Measurements from ENCODE around the gene FBXO47.
"Not testable (repeated sequence)": the region's sequence is repeated elsewhere in the genome, so short reads cannot be mapped to it uniquely, and the experiment has no call there.

FBXO47 gene

DNA sequence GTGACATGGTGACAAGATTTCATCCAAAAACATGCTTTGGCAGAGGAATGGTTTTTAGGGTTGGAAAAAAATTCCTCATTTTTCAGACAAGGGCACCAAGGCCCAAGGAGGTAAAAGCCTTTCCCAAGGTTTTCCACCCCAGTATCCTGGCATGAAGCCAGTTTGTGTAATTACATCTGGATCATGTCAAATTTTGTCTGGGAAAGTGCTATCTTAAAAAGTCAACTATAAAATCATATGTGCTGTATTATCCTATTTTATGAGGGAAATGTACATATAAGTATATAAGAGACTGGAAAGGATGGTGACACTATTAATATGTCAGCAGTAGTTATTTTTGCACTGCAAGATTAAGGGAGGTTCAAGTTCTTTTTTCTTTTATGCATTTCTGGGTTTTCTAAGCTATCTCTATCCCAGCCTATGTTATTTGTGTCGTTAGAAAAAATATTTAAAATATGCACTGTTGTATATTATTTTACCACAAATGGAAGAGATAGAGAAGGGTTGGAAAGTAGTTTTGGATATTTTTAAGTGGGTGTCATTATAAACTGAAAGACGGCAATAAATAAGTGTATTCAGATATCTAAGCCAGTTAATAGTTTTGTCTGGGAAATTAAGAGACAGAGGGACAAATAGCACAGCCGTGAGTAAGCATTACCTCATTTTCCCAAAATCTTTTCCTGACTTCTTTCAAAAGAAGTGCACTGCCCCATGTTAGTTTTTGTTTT lies 13.5 kb upstream of the FBXO47 start:
- Histone ChIP-seq H3K36me3 (ENCODE audit: control insufficient read depth in 5 of 5, insufficient read depth in 5 of 5, low read length in 5 of 5) (no peaks in the 10 kb centered on the region), H3K9ac (ENCODE audit: low read length in 5 of 5) (no peak overlapping the region), H3K27ac (ENCODE audit: low read depth, low read length) (no peak overlapping the region), H3K4me3 (ENCODE audit: low read depth in 1 of 5, low read length in 5 of 5) (no peak overlapping the region), H3K9me3 (ENCODE audit: control insufficient read depth in 5 of 5, low read length in 5 of 5) (no peaks in the 10 kb centered on the region), H3K4me1 (ENCODE audit: control insufficient read depth in 5 of 5, insufficient read depth in 5 of 5, low read length in 5 of 5) (peaks cover 0 to 8% (median 0%) of the 10 kb centered on the region in 5 donors), H3K27me3 (ENCODE audit: control insufficient read depth in 5 of 5, insufficient read depth in 4 of 5, low read length in 5 of 5) (no peaks in the 10 kb centered on the region)

DNA sequence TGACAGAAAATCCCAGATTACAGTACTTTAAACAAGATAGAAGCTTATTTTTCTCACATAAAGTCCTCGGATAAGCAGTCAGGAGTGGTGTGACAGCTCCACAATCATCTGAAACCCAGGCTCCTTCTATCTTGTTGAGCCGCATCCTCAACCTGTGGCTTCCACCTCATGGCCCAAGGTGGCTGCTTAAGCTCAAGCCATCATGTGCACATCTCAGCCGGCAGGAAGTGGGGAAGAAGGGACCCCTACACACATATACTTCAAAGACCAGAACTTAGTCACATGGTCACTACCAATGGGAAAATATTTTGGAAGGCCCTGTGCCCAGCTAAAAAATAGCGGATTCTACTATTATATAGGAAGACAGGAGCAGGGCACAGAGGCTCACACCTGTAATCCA lies 11.0 kb upstream of the FBXO47 start:
- Histone ChIP-seq H3K4me1 (ENCODE audit: control insufficient read depth in 5 of 5, insufficient read depth in 5 of 5, low read length in 5 of 5) (peaks cover 0 to 6% (median 0%) of the 10 kb centered on the region in 5 donors), H3K36me3 (ENCODE audit: control insufficient read depth in 5 of 5, insufficient read depth in 5 of 5, low read length in 5 of 5) (no peaks in the 10 kb centered on the region), H3K9me3 (ENCODE audit: control insufficient read depth in 5 of 5, low read length in 5 of 5) (no peaks in the 10 kb centered on the region)

DNA sequence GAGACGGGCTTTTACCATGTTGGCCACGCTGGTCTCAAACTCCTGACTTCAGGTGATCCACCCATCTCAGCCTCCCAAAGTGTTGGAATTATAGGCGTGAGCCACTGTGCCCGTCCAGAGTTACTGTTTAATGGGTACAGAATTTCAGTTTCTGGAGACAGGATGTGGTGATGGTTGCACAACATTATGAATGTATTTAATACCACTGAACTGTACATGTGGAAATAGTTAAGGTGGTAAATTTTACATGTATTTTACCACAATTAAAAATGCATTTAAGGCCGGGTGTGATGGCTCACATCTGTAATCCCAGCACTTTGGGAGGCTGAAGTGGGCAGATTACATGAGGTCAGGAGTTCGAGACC lies 9.0 kb upstream of the FBXO47 start:
- H3K4me1 ChIP-seq (ENCODE audit: control insufficient read depth in 5 of 5, insufficient read depth in 5 of 5, low read length in 5 of 5); H3K4me3 ChIP-seq (ENCODE audit: low read depth in 1 of 5, low read length in 5 of 5); H3K9ac ChIP-seq (ENCODE audit: low read length in 5 of 5); H3K9me3 ChIP-seq (ENCODE audit: control insufficient read depth in 5 of 5, low read length in 5 of 5); H3K27me3 ChIP-seq (ENCODE audit: control insufficient read depth in 5 of 5, insufficient read depth in 4 of 5, low read length in 5 of 5); H3K36me3 ChIP-seq (ENCODE audit: control insufficient read depth in 5 of 5, insufficient read depth in 5 of 5, low read length in 5 of 5); H3K27ac ChIP-seq (ENCODE audit: low read depth, low read length): not testable (repeated sequence)

More for the DNA sequence above, 11.0 kb upstream of the FBXO47 start:
- H3K27ac ChIP-seq (ENCODE audit: low read depth, low read length) = no peak overlapping the region
- no peaks in the 10 kb centered on the region for H3K27me3 ChIP-seq (ENCODE audit: control insufficient read depth in 5 of 5, insufficient read depth in 4 of 5, low read length in 5 of 5)
- no peak overlapping the region for H3K9ac ChIP-seq (ENCODE audit: low read length in 5 of 5)
- H3K4me3 ChIP-seq (ENCODE audit: low read depth in 1 of 5, low read length in 5 of 5) = no peak overlapping the region

DNA sequence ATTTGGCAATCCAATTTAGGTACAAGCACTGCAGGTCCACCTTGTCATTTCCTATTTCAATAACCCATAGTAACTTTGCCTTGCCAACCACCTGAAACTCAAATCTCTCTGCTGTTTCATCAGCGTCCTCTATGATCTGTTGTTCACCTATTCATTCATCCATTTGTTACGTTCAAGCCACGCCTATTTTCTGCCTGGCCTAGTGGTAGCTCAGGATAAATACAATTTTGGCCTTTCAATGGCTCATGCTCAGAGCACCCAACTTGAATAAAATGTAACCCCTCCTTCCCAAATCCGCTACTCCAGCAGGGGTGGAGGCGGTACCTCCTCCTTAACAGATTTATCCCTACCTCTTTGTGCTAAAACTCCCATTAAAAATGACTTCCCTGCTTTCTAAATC lies 3.6 kb upstream of the FBXO47 start:
- Histone ChIP-seq H3K36me3 (ENCODE audit: control insufficient read depth in 5 of 5, insufficient read depth in 5 of 5, low read length in 5 of 5) (no peaks in the 10 kb centered on the region), H3K4me3 (ENCODE audit: low read depth in 1 of 5, low read length in 5 of 5) (no peak overlapping the region), H3K9ac (ENCODE audit: low read length in 5 of 5) (no peak overlapping the region), H3K27ac (ENCODE audit: low read depth, low read length) (no peak overlapping the region), H3K4me1 (ENCODE audit: control insufficient read depth in 5 of 5, insufficient read depth in 5 of 5, low read length in 5 of 5) (peaks cover 0 to 10% (median 8%) of the 10 kb centered on the region in 5 donors), H3K9me3 (ENCODE audit: control insufficient read depth in 5 of 5, low read length in 5 of 5) (no peaks in the 10 kb centered on the region), H3K27me3 (ENCODE audit: control insufficient read depth in 5 of 5, insufficient read depth in 4 of 5, low read length in 5 of 5) (no peaks in the 10 kb centered on the region)

DNA sequence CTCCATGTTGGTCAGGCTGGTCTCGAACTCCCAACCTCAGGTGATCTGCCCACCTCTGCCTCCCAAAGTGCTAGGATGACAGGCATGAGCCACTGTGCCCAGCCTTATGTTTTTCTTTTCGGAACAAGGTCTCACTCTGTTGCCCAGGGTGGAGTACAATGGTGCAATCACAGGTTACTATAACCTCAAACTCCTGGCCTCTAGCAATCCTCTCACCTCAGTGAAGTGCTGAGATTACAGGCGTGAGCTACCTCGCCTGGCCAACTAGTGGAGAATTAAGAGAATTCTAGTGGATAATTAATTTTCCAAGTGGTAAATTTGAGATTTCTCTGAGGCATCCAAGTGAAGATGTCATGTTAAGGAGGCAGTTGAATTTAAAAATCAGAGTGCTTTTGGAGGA lies 2.9 kb upstream of the FBXO47 start:
- Histone ChIP-seq H3K9ac (ENCODE audit: low read length in 5 of 5) (no peak overlapping the region), H3K27ac (ENCODE audit: low read depth, low read length) (no peak overlapping the region), H3K36me3 (ENCODE audit: control insufficient read depth in 5 of 5, insufficient read depth in 5 of 5, low read length in 5 of 5) (no peaks in the 10 kb centered on the region)

DNA sequence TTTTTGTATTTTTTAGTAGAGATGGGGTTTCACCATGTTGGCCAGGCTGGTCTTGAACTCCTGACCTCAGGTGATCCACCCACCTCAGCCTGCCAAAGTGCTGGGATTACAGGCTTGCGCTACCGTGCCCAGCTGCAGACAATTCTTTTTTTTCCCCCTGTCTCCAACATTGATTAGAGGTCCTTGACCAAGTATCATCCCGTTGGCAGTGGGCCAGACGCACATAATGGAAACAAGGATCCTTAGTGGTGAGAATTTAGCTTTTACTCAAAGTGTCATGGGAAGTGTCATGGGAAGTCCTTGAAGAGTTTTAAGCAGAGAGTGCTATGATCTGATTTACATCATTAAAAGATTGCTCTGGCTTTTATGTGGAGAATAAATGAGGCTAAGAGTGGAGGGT lies 2.1 kb upstream of the FBXO47 start:
- Histone ChIP-seq H3K4me1 (ENCODE audit: control insufficient read depth in 5 of 5, insufficient read depth in 5 of 5, low read length in 5 of 5) (peaks cover 0 to 10% (median 8%) of the 10 kb centered on the region in 5 donors), H3K27me3 (ENCODE audit: control insufficient read depth in 5 of 5, insufficient read depth in 4 of 5, low read length in 5 of 5) (no peaks in the 10 kb centered on the region), H3K27ac (ENCODE audit: low read depth, low read length) (no peak overlapping the region), H3K4me3 (ENCODE audit: low read depth in 1 of 5, low read length in 5 of 5) (no peak overlapping the region), H3K9ac (ENCODE audit: low read length in 5 of 5) (no peak overlapping the region), H3K9me3 (ENCODE audit: control insufficient read depth in 5 of 5, low read length in 5 of 5) (no peaks in the 10 kb centered on the region), H3K36me3 (ENCODE audit: control insufficient read depth in 5 of 5, insufficient read depth in 5 of 5, low read length in 5 of 5) (no peaks in the 10 kb centered on the region)

More for the DNA sequence above, 2.9 kb upstream of the FBXO47 start:
- no peaks in the 10 kb centered on the region for H3K9me3 ChIP-seq (ENCODE audit: control insufficient read depth in 5 of 5, low read length in 5 of 5)
- peaks cover 0 to 10% (median 8%) of the 10 kb centered on the region in 5 donors for H3K4me1 ChIP-seq (ENCODE audit: control insufficient read depth in 5 of 5, insufficient read depth in 5 of 5, low read length in 5 of 5)
- no peak overlapping the region for H3K4me3 ChIP-seq (ENCODE audit: low read depth in 1 of 5, low read length in 5 of 5)
- no peaks in the 10 kb centered on the region for H3K27me3 ChIP-seq (ENCODE audit: control insufficient read depth in 5 of 5, insufficient read depth in 4 of 5, low read length in 5 of 5)

DNA sequence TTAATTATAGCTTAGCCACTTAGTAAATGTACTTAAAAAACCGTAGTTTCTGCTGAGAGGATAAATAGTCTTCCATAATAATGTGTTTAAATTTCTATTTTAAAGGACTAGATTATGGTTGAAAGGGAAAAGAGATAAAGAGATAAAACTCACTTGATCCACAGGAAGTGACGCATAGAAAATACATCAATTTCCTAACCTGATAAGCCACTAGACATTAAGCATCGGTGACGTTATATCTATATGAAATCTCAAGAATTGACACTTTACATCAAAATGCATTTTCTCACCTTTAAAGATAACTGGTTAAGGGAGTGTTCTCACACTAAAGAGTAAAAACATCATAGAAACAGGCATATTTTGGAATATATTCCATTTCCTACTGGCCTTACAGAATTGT lies 5.8 kb downstream of the FBXO47 start:
- no peaks in the 10 kb centered on the region for H3K4me1 ChIP-seq (ENCODE audit: control insufficient read depth in 5 of 5, insufficient read depth in 5 of 5, low read length in 5 of 5)
- H3K36me3 ChIP-seq (ENCODE audit: control insufficient read depth in 5 of 5, insufficient read depth in 5 of 5, low read length in 5 of 5) = no peaks in the 10 kb centered on the region

DNA sequence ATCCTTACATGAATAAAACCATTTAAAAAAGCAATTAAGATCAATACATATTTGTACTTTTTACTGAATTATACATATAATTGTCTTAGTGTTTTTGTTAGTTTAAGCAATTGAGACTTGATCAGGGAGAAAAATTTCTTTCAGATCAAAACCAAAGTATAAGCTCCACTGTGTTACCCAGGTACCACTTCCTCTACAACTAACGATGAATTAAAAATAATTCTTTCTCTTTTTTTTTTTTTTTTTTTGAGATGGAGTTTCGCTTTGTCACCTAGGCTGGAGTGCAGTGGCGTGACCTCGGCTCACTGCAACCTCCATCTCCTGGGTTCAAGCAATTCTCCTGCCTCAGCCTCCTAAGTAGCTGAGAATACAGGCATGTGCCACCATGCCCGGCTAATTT lies 6.8 kb downstream of the FBXO47 start:
- no peaks in the 10 kb centered on the region for H3K36me3 ChIP-seq (ENCODE audit: control insufficient read depth in 5 of 5, insufficient read depth in 5 of 5, low read length in 5 of 5)
- H3K9ac ChIP-seq (ENCODE audit: low read length in 5 of 5) = no peak overlapping the region
- no peaks in the 10 kb centered on the region for H3K4me1 ChIP-seq (ENCODE audit: control insufficient read depth in 5 of 5, insufficient read depth in 5 of 5, low read length in 5 of 5)
- no peak overlapping the region for H3K27ac ChIP-seq (ENCODE audit: low read depth, low read length)
- H3K27me3 ChIP-seq (ENCODE audit: control insufficient read depth in 5 of 5, insufficient read depth in 4 of 5, low read length in 5 of 5) = no peaks in the 10 kb centered on the region
- H3K4me3 ChIP-seq (ENCODE audit: low read depth in 1 of 5, low read length in 5 of 5) = no peak overlapping the region
- no peaks in the 10 kb centered on the region for H3K9me3 ChIP-seq (ENCODE audit: control insufficient read depth in 5 of 5, low read length in 5 of 5)

More for the DNA sequence above, 5.8 kb downstream of the FBXO47 start:
- Histone ChIP-seq H3K27ac (ENCODE audit: low read depth, low read length) (no peak overlapping the region), H3K9me3 (ENCODE audit: control insufficient read depth in 5 of 5, low read length in 5 of 5) (no peaks in the 10 kb centered on the region), H3K9ac (ENCODE audit: low read length in 5 of 5) (no peak overlapping the region), H3K4me3 (ENCODE audit: low read depth in 1 of 5, low read length in 5 of 5) (no peak overlapping the region), H3K27me3 (ENCODE audit: control insufficient read depth in 5 of 5, insufficient read depth in 4 of 5, low read length in 5 of 5) (no peaks in the 10 kb centered on the region)

DNA sequence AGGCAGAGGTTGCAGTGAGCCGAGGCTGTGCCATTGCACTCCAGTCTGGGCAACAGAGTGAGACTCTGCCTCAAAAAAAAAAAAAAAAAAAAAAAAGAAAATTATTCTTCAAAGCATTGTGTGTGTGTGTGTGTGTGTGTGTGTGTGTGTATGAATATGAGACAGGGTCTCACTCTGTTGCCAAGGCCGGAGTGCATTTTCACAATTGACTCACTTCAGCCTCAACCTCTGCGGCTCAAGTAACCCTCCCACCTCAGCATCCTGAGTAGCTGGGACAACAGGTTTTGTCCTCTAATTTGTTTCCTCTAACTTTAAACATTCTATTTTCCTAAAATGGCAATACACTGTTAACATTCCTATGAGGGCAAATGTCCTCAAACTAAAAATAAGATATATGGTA lies 7.7 kb downstream of the FBXO47 start:
- Histone ChIP-seq H3K36me3 (ENCODE audit: control insufficient read depth in 5 of 5, insufficient read depth in 5 of 5, low read length in 5 of 5) (no peaks in the 10 kb centered on the region), H3K9ac (ENCODE audit: low read length in 5 of 5) (no peak overlapping the region), H3K4me3 (ENCODE audit: low read depth in 1 of 5, low read length in 5 of 5) (no peak overlapping the region), H3K27me3 (ENCODE audit: control insufficient read depth in 5 of 5, insufficient read depth in 4 of 5, low read length in 5 of 5) (no peaks in the 10 kb centered on the region), H3K9me3 (ENCODE audit: control insufficient read depth in 5 of 5, low read length in 5 of 5) (no peaks in the 10 kb centered on the region), H3K4me1 (ENCODE audit: control insufficient read depth in 5 of 5, insufficient read depth in 5 of 5, low read length in 5 of 5) (no peaks in the 10 kb centered on the region), H3K27ac (ENCODE audit: low read depth, low read length) (no peak overlapping the region)

DNA sequence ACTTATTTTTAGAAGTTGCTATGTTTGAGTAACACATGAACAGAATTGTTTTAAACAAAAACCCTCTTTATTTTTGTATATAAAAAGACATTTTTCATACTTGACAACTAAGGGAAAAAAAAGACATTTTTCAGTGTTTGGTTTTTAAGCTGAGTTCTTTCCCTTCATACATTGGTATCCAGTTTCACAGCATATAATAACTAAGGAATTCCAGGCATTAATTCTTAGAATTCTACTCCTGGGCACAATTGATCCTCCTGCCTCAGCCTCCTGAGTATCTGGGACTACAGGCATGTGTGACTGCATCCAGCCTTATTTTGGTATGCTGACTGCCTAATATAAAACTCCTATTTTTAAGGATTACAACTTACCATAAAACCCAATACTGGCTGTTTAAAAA lies 8.4 kb downstream of the FBXO47 start:
- Histone ChIP-seq H3K9ac (ENCODE audit: low read length in 5 of 5) (no peak overlapping the region), H3K4me1 (ENCODE audit: control insufficient read depth in 5 of 5, insufficient read depth in 5 of 5, low read length in 5 of 5) (no peaks in the 10 kb centered on the region), H3K36me3 (ENCODE audit: control insufficient read depth in 5 of 5, insufficient read depth in 5 of 5, low read length in 5 of 5) (no peaks in the 10 kb centered on the region), H3K27me3 (ENCODE audit: control insufficient read depth in 5 of 5, insufficient read depth in 4 of 5, low read length in 5 of 5) (no peaks in the 10 kb centered on the region), H3K4me3 (ENCODE audit: low read depth in 1 of 5, low read length in 5 of 5) (no peak overlapping the region), H3K9me3 (ENCODE audit: control insufficient read depth in 5 of 5, low read length in 5 of 5) (no peaks in the 10 kb centered on the region), H3K27ac (ENCODE audit: low read depth, low read length) (no peak overlapping the region)

All from subcutaneous abdominal adipose tissue (tissue), 5 donors.